Ureter (tissue), 1 donor: ENCODE results near the gene LRRC8B. TPM values are rescaled to one million over a fixed set of nuclear protein-coding genes. Genes with fewer than 3 reads are reported as not detected.
"Not testable (repeated sequence)": the region's sequence is repeated elsewhere in the genome, so short reads cannot be mapped to it uniquely, and the experiment has no call there.

Source experiments
- DNase-seq: peaks from one replicate; pipeline ENCODE4 v3.0.0-alpha.2; 2020; ENCODE audit warnings: low spot score
- total RNA-seq: library from RNA; stranded (reverse); gene quantifications from one replicate; pipeline ENCODE4 v1.2.4, GENCODE V29; 2023
- donor health status: DM: yes; HTN: yes; CAD: no.

LRRC8B gene
- 14.4 TPM for total RNA-seq

DNA sequence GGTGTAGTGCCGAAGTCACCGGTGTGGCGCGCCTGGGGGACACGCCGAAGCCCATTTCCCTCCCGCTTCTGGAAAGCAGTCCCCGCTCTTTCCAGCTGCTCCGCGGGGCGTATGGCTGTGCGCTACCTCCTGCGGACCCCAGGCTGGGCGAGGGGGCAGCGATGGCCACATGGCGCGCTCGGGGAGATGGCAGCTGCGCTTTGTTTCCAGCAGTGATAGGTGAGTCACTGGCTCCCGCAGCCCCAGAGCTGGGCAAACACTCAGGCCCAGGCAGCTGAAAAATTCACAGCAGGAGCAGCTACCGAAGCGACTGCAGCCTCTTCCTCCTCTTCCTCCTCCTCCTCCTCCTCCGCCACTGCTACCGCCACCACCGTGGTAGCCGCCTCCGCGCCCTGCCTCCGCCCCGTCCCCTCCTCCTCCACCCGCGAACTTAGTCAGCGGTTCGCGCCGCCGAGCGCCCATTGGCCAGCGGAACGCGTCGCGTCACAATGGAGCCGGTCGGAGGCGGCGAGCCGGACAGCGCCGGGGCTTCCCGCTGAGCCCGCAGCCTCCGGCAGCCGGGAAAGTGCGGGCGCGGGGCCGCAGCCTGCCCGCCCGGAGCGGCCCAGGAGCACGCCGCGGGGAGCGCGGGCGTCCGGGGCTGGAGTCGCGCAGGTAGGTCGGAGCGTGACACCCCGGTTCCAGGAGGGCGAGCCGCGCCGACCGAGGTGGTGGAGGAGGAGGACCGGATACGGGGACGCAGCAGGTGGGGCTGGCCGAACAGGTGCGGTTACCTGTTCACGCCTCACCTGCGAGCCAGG lies at the start of gene LRRC8B:
Gene LRRC8B (plus strand): TSS at position 461 of the 800 bp plus-strand sequence. CDS start 57,822 bp downstream, outside the sequence.
- DNase-seq: peak; percentile 94

- no peak for DNase-seq
Observed at GRCh38 chr1:89475269-89475668, 49.4 kb upstream of the LRRC8B start.

DNA sequence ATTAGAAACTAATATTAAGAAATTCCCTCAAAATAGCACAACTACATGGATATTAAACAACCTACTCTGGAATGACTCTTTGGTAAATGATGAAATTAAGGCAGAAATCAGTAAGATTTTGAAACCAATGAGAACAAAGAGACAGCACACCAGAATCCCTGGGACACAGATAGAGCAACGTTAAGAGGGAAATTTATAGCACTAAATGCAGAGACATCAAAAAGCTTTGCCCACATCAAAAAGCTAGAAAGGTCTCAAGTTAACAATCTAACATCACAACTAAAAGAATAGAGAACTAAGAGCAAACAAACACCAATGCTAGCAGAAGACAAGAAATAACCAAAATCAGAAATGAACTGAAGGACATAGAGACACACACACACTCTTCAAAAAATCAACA lies 48.6 kb upstream of the LRRC8B start:
- no peak for DNase-seq

- DNase-seq: peak; percentile 80
Observed at GRCh38 chr1:89483010-89483756, 41.4 kb upstream of the LRRC8B start.

- DNase-seq: no peak
Observed at GRCh38 chr1:89483757-89484077, 40.9 kb upstream of the LRRC8B start.

DNA sequence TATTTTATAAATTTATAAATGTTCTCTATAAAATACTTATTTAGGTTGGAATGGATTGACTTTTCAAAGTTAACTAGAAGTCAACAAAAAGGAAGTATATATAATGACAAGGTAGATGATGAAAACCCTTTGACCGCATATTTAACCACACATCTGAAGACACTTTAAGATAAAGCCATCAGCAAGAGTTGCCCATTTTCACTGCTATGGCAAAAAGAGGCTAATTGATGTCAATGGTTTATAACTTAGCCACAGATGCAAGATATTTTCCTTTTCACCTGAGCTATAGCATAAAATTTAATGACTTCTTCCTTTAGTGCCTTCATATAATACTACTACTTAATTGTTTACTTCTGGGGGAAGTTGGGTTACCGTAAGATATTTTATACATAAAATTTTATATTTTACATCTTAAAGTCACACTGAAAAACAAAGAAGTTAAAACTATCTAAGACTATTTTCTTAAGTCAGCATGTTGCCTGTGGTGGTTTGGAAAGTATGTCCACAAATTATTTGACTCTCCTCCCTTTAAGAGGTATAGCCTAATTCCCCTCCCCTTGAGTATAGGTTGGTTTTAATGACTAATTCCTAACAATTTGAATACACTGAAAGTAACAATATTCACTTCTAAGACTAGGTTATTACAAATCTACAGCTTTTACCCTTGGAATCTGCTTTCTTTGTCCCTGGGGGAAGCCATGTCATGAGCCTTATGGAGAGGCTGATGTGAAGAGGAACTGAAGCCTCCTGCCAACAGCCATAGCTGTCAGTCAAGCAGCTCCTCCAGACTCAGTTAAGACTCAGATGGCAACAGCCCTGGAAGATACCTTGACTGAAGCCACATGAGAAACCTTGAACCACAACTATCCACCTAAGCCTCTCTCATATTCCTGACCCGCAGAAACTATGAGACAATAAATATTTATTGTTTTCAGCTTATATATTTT lies 40.3 kb upstream of the LRRC8B start:
- no peak for DNase-seq

GRCh38 chr1:89487972-89488371 lies 36.7 kb upstream of the LRRC8B start:
- no peak for DNase-seq

GRCh38 chr1:89489047-89489729 lies 35.4 kb upstream of the LRRC8B start:
- DNase-seq: no peak

DNA sequence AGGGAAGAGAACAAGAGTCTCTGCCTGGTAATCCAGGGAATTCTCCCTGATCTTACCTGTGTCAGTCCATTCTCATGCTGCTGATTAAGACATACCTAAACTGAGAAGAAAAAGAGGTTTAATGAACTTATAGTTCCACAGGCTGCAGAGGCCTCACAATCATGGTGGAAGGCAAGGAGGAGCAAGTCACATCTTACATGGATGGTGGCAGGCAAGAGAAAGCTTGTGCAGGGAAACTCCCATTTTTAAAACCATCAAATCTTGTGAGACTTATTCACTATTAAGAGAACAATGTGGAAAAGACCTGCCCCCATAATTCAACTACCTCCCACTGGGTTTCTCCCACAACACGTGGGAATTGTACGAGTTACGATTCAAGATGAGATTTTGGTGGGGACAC lies 34.2 kb upstream of the LRRC8B start:
- DNase-seq: no peak

DNA sequence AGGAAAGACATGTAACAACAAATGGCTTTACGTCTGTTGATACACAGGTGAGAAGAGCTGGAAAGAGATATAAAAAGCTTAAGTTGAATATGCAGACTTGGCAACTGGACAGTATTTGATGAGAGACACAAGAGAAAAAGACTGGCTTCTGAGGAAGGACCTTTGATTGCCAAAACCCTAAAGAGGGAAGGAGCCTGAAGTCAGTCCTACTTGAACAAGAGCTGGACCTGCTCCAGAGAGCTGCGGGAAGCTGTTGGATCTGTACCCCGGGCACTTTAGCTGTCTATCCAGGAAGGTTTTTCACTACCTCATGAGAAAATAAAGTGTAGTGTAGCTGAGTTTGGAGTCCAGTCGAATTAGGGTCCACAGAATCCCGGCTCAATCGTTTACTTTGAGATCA lies 25.3 kb upstream of the LRRC8B start:
- no peak for DNase-seq

GRCh38 chr1:89502042-89502441 lies 22.6 kb upstream of the LRRC8B start:
- no peak for DNase-seq

GRCh38 chr1:89502895-89503294 lies 21.7 kb upstream of the LRRC8B start:
- DNase-seq: no peak

DNA sequence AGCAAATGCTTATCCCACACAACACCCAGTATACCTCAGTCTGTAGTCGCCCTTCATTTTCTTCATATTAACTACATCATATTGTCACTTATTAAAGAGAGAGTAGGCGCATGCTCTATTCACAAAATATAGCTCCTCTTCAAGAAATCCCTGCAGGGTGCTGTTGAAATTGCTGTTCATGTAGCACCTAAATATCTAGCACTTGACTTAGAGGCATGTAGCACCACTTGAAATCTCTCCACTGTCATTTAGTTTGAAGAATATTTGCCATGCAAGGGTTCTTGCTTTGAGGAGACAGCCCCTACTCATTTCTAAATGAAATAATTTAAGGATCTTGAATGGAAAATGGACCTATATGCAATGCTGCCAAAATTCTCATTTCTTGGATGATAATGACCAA lies 20.9 kb upstream of the LRRC8B start:
- DNase-seq: no peak

- not testable (repeated sequence) for DNase-seq
Observed at GRCh38 chr1:89510061-89510460, 14.6 kb upstream of the LRRC8B start.

- no peak for DNase-seq
Observed at GRCh38 chr1:89512996-89513720, 11.5 kb upstream of the LRRC8B start.

GRCh38 chr1:89516055-89516454 lies 8.6 kb upstream of the LRRC8B start:
- no peak for DNase-seq

DNA sequence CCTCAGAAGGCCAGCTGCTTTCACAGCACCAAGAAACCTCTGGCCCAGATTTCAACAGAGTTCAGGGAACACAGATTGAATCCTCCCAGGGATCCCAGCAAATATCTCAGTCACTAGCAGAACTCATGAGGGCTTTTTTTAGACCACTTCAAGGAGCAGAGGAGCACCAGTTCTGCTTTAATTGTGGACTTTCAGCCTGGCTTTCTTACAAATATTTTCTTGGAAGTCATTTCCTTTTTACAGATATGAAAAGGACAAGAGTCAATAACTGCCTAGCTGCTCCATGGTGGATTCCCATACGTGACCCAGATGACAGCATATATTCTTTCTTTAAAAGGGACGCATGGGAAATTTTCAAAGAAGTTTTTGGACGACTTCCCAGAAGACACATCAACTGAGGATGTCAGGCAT lies 6.4 kb upstream of the LRRC8B start:
- DNase-seq: no peak

DNA sequence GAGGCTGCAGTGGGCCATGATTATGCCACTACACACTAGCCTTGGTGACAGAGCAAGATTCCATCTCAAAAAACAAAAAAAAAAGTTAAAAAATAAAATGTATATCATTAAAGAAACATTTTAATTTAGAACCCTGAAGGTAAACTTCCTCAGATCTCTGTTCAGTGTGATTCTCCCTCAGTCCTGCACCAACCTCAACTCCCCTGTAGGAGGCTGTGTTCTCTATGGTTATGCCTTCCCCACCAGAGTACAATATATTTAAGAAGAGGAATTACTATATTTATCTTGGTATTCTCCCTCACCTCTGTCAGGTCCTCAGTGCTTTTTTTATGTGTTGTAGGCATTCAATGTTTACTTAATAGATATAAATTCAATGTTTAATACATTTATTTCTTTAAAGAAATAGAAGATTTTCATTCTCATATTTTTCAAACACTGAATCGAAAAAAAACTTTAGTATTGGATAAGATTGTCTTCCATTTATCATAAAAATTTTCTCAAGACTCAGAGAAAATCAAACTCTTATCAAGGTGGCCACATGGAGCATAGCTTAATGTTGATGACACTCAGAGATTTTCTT lies 4.8 kb upstream of the LRRC8B start:
- DNase-seq: no peak

DNA sequence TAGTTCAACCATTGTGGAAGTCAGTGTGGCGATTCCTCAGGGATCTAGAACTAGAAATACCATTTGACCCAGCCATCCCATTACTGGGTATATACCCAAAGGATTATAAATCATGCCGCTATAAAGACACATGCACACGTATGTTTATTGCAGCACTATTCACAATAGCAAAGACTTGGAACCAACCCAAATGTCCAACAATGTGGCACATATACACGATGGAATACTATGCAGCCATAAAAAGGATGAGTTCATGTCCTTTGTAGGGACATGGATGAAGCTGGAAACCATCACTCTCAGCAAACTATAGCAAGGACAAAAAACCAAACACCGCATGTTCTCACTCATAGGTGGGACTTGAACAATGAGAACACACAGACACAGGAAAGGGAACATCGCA lies 2.7 kb upstream of the LRRC8B start:
- not testable (repeated sequence) for DNase-seq

DNA sequence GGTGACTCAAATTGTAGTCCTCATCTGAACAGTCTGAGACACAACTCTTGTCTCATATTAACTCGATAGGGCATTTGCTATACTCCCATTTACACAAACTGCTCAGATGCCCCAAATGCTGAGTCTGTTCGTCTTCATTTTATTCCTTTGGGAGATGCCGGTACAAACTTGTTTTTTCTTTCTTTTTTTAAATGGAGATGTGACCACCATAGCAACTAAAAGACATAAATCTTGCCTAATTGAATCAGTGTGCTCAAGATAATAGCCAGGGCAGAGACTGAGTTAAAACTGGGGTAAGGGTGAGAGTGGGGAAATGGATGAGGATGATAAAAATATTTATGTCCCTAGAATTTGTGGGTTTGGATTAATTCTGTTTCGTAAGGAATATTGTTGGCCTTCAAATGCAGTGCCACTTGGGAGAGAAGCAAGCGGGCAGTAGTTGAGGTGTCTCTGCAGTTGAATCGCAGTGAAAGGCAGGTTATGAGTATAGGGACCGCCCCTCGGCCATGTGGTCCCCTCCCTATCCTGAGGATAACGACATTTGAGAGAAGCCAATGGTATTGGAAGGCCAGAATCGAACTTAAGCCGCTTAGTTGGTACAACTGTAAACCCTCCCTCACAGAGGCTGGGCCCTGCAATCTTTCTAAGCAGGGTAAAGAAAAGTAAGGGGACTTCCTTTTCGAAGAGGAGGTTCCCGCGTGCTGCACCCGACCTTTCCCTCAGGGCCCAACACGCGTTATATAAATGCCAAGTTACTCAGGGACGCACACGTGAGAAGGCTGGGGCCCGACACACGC lies 859 bp upstream of the LRRC8B start:
- DNase-seq: peak; percentile 45
